ENCODE measurements around the gene PTX4. TPM values are rescaled to one million over a fixed set of nuclear protein-coding genes. Genes with fewer than 3 reads are reported as not detected.
A peak's percentile ranks its signal among the peaks of the same experiment; 100 is the strongest.

The PTX4 gene
- total and polyA plus RNA-seq, 9 of the 15 experiments (the other 6 are each of a cell fraction or from before 2014, with no cell fraction given): 0.11 TPM; not detected in 8

GRCh38 chr16:1474796-1475551 is 13.8 kb downstream of the PTX4 start, which contains the start of gene CLCN7 (continued):
- no peak; the same call in 1 of the 2 replicates for TF ChIP-seq POLR2AphosphoS2 (IDR thresholded peaks at IDR 0.05; ENCODE audit: low read length)
- TF ChIP-seq ZBTB12 (CRISPR knock-in tag; IDR thresholded peaks at IDR 0.05): no peak
- TF ChIP-seq E4F1 (CRISPR knock-in tag; IDR thresholded peaks at IDR 0.05; ENCODE audit: borderline replicate concordance): no peak
- no peak for TF ChIP-seq ZNF280A (IDR thresholded peaks at IDR 0.05; ENCODE audit: low read depth, partially characterized antibody)
- 0 out of 2 replicates have a peak, but pooled peaks have one; percentile 21 for TF ChIP-seq MTA1 (IDR thresholded peaks at IDR 0.05; ENCODE audit: borderline replicate concordance)
- TF ChIP-seq ZKSCAN3 (CRISPR knock-in tag; IDR thresholded peaks at IDR 0.05): no peak
- peak in 1 of 2 experiments; percentile 91; a peak in 2 of 4 replicates for TF ChIP-seq HDAC1 (IDR thresholded peaks at IDR 0.05)
- no peak for TF ChIP-seq ADNP (tag; IDR thresholded peaks at IDR 0.05)
- no peak for TF ChIP-seq ZNF668 (CRISPR knock-in tag; IDR thresholded peaks at IDR 0.05)
- 0 out of 2 replicates have a peak, but pooled peaks have one; percentile 43 for TF ChIP-seq ELF2 (CRISPR knock-in tag; IDR thresholded peaks at IDR 0.05)
- TF ChIP-seq NR4A1 (CRISPR knock-in tag; IDR thresholded peaks at IDR 0.05): peak; percentile 48; the same call in 1 of the 2 replicates
- TF ChIP-seq NR4A1 (tag; IDR thresholded peaks at IDR 0.05): peak; percentile 42; the same call in 1 of the 2 replicates
- TF ChIP-seq SMAD1 (IDR thresholded peaks at IDR 0.05; ENCODE audit: low read depth, low read length, partially characterized antibody): peak; percentile 21
- peak; percentile 83 for TF ChIP-seq HMGN3 (IDR thresholded peaks at IDR 0.05; ENCODE audit: borderline replicate concordance, extremely low read depth, insufficient read length, low read depth, low read length)
- TF ChIP-seq UBTF (IDR thresholded peaks at IDR 0.05; ENCODE audit: borderline replicate concordance in 1 of 2, low read depth in 2 of 2, low read length in 2 of 2): no peak
- no peak for TF ChIP-seq MCM5 (IDR thresholded peaks at IDR 0.05; ENCODE audit: low read depth)
- TF ChIP-seq HNRNPLL (IDR thresholded peaks at IDR 0.05; ENCODE audit: low read depth, low read length, poor library complexity, severe bottlenecking): no peak
- TF ChIP-seq TCF3 (CRISPR knock-in tag; IDR thresholded peaks at IDR 0.05): peak; percentile 43
- peak; percentile 97 for TF ChIP-seq C11orf30 (IDR thresholded peaks at IDR 0.05; ENCODE audit: low read depth)
- TF ChIP-seq ATF1 (CRISPR knock-in tag; IDR thresholded peaks at IDR 0.05): no peak
- peak; percentile 85 for TF ChIP-seq ATF1 (tag; IDR thresholded peaks at IDR 0.05)
